HepG2 (cell line): Measurements from ENCODE around the gene FAM120B. TPM values are rescaled to one million over a fixed set of nuclear protein-coding genes. Genes with fewer than 3 reads are reported as not detected.
A peak's percentile ranks its signal among the peaks of the same experiment; 100 is the strongest.

Experiments
- IRF2 ChIP-seq: IDR thresholded peaks from 2 replicates; pipeline ENCODE4 v1.6.1; 2018; ENCODE audit warnings: missing genetic modification reagents, missing compliant biosample characterization
- MYNN ChIP-seq: sonication (generic); formaldehyde crosslinking; IDR thresholded peaks from 2 replicates; pipeline ENCODE4 v1.4.0; 2020; ENCODE audit warnings: mild to moderate bottlenecking, low read depth, missing genetic modification reagents
- PATZ1 ChIP-seq: sonication (generic); formaldehyde crosslinking; IDR thresholded peaks from 2 replicates; pipeline ENCODE4 v1.4.0; 2020; ENCODE audit warnings: missing genetic modification reagents
- PLSCR1 ChIP-seq: sonication (generic); formaldehyde crosslinking; IDR thresholded peaks from 2 replicates; pipeline ENCODE4 v1.5.0; 2020; ENCODE audit warnings: missing genetic modification reagents, mild to moderate bottlenecking, borderline replicate concordance
- ZBTB2 ChIP-seq: sonication (generic); formaldehyde crosslinking; IDR thresholded peaks from 2 replicates; pipeline ENCODE4 v1.8.0; 2022; ENCODE audit warnings: low read depth, missing genetic modification reagents
- ZBTB42 ChIP-seq: sonication (generic); formaldehyde crosslinking; IDR thresholded peaks from 2 replicates; pipeline ENCODE4 v1.5.0; 2020; ENCODE audit warnings: mild to moderate bottlenecking, missing genetic modification reagents
- ZNF234 ChIP-seq: sonication (generic); formaldehyde crosslinking; conservative IDR thresholded peaks from 2 replicates; pipeline ENCODE4 v1.5.1; 2020; ENCODE audit warnings: mild to moderate bottlenecking, missing genetic modification reagents
- ZNF407 ChIP-seq: sonication (generic); formaldehyde crosslinking; IDR thresholded peaks from one replicate; pipeline ENCODE4 v1.5.1; 2020; ENCODE audit warnings: mild to moderate bottlenecking, missing genetic modification reagents; ENCODE audit errors: not compliant biosample characterization
- ZNF432 ChIP-seq: sonication (generic); formaldehyde crosslinking; IDR thresholded peaks from 2 replicates; pipeline ENCODE4 v1.5.0; 2020; ENCODE audit warnings: missing genetic modification reagents, mild to moderate bottlenecking, borderline replicate concordance
- ZNF512 ChIP-seq: sonication (generic); formaldehyde crosslinking; IDR thresholded peaks from 2 replicates; pipeline ENCODE4 v1.4.0; 2020; ENCODE audit warnings: mild to moderate bottlenecking, missing genetic modification reagents
- ZNF639 ChIP-seq: conservative IDR thresholded peaks from 2 replicates; pipeline ENCODE4 v1.6.1; 2018; ENCODE audit warnings: missing genetic modification reagents
- polyA plus RNA-seq, 8 experiments: library from polyadenylated mRNA; depleted of rRNA in 3 of 8; stranded (reverse) in 7 of 8; unstranded in 1 of 8; fragments of >200 nt; fragmentation: Illumina TruSeq in 4 of 8; extraction: Trizol in 4 of 8; gene quantifications; 2 replicates each; pipeline versions ENCODE4 v1.2.1 to v1.2.3, GENCODE V29; 2011 to 2016; ENCODE audit warnings: low read depth in 4 of 8, missing spikeins in 1 of 8, mixed read lengths in 1 of 8; ENCODE audit not compliant: insufficient read depth in 1 of 8
- total RNA-seq, 5 experiments: library from RNA; depleted of rRNA; stranded (reverse); fragments of >200 nt; fragmentation: Illumina TruSeq; extraction: Trizol; gene quantifications; 2 replicates each; pipeline ENCODE4 v1.2.3, GENCODE V29; 2016; ENCODE audit warnings: low read depth in 1 of 5

Gene FAM120B
- total and polyA plus RNA-seq, 2 of the 13 experiments (the other 11 are each of a cell fraction or from before 2014, with no cell fraction given), result 9.2 to 10.7 TPM

- TF ChIP-seq MYNN (CRISPR knock-in tag) (no peak), ZNF639 (CRISPR knock-in tag) (no peak), PATZ1 (CRISPR knock-in tag) (peak; percentile 87), ZNF432 (CRISPR knock-in tag) (no peak), ZNF234 (CRISPR knock-in tag) (0 out of 2 replicates have a peak, but pooled peaks have one; percentile 29), ZNF512 (CRISPR knock-in tag) (0 out of 2 replicates have a peak, but pooled peaks have one; percentile 32), PLSCR1 (no peak), ZNF407 (CRISPR knock-in tag) (peak; percentile 77), ZBTB42 (no peak), ZBTB2 (no peak), IRF2 (CRISPR knock-in tag) (no peak)
Observed at GRCh38 chr6:170295510-170296422, 10.8 kb upstream of the FAM120B start (continued).
